Embryonic facial prominence (tissue), 1 donor: ENCODE data around the gene TPK1.

Experiments used
- DNase-seq: peaks from one replicate; pipeline ENCODE4 v3.0.0-alpha.2; 2016; ENCODE audit errors: extremely low spot score

TPK1 gene

DNA sequence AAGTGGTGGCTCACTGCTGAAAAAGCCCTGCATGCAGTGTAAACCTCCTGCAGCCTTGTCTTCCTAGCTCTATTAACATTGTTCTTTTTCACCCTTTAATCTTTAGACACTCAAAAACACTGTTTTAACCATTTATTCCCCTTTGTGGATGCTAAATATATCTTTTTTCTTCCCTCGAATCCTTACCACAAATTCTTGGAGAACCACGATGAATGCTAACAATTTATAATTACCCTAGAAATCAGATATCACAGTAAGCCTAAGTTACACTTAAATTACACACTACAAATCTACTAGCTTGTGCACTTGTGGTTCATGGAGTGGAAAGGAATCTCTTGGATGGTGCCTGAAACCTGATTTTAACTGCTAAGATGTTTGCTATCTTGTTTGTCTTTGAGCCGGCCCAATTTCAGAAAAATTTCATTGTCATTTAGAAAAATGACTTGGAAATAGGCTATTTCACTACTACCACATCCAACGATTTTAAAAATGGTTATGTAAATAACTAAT is 307.3 kb downstream of the TPK1 start:
- no peak for DNase-seq

DNA sequence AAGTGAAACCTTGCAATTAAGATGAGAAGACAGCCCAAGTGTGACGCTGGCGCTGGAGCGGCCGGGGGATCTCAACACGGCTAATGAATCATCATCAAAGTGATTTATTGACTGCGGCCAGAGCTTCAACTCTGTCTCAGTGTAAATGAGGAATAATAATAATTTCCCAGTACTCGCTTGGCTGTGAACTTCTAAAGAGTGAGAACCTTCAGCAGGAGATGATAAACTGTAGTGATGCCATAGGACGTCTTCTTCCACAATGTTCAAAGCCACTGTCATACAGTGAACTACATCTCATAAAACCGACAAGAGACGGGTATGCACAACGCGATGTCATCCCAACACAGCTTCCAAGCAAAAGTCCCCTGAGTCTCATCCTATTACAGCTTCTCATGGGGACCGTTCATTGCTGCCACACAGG is 308.8 kb downstream of the TPK1 start:
- no peak for DNase-seq

DNA sequence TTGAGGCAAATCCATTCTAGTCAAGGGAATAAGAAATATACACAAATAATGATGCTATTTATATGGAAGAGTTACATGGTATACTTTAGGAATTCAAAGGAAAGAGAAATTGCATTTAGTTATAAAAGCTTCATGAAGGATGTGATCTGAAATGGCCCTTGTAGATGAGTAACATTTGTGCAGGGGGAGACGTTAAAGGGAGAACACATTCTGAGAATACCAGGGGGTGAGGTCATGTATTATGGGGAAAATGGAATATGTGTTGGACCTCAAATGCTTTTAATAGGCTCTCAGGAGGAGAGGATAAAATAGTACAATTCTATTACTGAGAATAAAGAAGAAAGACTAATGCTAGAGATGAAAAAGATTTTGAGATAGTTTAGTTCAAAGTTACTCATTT is 309.9 kb downstream of the TPK1 start:
- DNase-seq, result no peak

DNA sequence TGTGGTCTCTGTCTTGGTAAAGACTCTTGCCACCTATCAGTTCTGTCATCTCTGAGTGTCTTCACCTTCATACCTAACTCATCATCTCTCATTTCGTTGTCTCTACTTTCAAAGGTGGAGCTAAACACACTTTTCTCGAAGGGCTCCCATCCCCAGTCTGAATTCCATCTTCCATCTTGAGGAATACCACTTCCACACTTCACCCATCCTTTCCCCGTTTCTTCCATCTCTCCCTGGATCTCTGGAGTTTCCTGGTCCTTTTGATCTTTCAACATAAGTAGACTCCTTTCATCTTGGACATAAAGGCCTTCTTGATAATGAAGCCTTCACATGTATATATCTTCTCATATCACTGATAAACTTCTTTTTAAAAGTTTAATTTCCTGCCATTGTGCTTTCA is 311.6 kb downstream of the TPK1 start:
- no peak for DNase-seq

DNA sequence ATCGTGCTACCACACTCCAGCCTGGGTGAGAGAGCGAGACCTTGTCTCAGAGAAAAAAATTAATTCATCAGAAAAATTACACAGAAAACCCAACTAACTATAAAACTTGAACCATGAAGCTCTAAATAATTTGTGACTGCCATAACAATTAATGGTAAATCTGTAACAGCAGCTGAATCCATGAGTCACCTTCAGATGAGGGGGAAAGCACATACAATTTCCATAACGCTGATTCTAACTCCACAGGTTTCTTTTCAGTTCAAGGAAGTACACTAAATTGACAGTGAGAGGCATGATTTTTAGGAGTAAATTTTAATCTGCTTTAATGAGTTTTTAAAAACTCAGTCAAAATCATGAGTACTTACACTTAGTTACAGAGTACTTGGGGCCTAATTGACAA is 312.2 kb downstream of the TPK1 start:
- no peak for DNase-seq

DNA sequence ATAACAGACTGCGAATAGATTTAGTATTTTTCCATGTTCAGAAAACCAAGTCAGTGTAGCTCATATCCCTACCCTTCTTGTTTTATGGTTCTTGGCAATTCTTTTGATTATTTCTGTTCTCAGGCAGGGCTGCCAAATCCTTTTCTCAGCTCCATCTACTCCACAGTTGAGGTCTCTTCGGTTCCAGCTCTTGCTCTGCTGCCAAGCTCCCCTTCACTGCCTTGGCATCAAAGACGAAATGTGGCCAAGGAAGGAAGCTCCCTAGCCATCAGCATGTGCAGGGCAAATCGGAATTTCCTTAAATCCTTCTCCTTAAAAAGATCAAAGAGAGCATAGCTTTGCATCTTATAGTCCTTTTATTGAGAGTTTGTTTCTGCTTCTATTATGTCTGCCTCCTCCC is 315.9 kb downstream of the TPK1 start:
- no peak for DNase-seq

DNA sequence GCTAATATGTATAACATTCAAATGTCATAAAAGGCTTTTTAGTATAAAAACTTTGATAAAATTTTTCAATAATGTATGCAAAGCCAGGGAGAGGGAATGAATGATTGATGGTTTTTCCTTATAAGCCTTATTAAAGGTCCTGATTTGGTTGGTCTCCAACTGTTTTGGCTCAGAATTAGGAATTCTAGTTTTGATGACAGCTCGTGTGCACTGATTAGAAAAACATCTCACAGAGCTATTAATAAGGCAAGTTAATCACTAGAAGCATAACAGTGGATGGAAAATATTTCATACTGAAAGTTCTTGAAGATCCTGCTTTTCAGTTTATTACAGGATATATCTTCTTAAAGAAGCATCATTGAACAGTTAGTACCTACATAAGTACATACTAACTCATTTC is 317.5 kb downstream of the TPK1 start:
- DNase-seq, result no peak

DNA sequence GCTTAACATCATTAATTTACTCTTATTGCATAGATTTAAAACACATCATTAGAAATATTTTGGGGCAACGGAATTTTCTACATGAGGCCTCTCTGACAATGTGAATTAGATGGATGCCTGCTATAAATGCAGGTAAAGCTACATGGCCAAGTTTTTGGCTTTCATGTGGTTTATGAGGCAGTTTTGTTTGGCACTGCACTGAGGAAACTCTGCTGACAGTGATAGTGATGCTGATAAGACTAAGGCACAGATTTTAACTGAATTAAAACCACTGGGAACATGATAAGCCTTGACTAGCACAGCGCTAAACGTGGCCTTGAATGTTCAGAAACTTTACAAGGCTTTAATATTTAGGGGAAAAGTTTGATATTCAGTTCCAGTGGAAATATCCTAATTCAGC is 318.1 kb downstream of the TPK1 start:
- DNase-seq, result no peak

DNA sequence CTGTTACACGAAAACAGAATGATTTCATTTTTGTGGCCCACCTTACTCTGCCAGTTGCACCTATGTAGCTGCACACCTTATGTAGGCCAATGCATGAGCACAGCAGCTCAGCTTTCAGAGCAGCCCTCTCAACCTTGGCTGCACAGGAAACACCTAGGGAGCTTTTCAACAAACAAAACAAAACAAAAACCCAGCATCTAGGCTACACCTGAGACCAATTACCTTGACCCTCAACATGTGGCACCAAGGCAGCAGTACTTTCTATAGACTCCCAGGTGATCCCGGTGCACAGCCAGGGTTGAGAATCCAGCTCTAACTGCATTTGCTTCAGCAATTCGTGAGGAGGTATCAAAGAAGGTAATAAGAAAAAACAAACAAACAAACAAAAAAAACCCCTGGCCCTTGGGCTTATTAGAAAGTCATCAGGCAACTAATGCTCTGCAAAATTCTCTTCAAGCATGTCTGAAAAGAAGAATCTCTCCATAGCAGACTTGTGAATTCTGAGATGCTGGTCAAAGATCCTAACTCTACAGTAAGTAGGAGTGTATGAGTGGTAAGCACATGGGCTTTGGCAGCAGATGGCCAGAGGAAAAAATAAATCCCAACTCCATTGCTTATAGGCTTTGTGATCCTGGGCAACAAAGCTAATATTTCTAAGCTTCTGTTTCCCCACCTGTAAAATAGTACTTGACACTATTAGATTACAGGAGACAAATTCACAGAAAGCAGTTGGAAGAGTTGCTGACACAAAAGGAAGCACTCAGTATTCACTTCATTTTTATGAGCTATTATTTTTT is 318.9 kb downstream of the TPK1 start:
- DNase-seq, result no peak

DNA sequence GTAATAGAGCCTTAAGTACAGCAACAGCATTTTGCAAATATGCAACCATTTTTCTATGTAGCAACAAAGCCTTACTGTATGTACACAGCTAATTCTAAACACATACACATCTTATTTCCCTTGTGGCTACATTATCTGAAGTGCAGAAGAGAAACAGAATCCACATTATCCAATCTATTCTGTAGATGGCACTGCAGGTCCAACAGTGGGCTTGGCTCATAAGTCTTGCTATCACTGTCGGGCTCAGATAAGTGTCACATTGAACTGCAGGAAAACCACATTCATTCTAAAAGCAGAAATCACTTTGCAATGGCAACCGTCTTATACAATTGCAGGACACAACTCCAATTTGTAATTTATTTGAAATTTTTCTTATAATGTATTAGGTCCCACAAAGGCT is 322.5 kb downstream of the TPK1 start:
- no peak for DNase-seq

DNA sequence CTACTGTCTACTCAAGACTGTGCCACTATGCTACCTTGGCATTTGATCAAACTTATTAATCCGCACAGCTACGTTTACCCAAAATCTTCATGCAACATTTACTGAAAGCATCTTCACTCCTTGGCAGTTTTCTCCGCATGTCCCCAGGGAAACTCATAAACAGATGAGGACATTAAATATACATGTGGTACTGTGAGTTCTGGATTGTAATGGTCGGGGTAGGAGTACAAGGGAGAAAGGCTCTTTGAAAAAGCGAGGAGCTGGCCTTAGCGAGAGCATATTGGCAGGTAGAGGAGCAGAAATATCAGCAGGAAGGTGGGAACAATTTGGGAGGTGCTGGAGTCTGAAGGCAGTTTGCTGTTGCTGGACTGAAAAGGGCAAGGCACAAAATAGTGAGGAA is 325.2 kb downstream of the TPK1 start:
- DNase-seq, result no peak

DNA sequence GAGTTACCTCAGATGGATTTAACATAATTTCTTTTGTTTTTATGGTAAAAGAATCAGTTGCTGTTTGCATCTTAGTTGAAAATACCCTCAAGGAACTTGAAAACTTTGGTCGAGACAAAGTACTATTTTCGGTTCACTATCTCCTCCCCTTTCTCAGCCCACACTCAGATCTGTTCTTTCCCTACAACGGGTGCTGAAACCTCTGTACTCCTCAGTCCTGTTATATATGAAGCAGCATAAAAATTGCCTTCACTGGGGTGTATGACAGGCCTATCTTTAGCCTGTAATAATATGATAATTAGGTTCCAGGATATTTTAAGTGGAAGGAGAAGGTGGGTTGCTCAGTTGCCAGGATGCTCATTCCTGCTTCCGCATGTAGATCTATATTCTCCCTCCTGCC is 327.2 kb downstream of the TPK1 start:
- no peak for DNase-seq

DNA sequence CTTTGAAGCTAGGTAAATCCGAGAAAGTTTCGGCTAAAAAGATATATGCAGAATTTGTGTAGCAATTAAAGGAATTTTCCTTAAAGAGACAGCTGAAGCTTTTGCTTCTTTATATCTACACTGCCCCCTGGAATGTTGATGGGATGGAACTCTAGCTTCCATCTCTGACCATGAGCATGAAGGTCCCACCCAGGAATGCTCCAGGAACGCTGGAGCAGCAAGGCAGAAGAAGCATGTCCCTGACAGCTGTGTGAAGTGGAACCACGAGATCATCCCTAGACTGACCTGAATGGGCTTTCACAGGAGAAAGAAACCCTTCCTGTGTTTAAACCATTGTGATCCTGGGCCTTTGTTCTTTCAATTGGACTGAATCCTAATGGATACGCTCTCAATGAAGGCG is 332.6 kb downstream of the TPK1 start:
- no peak for DNase-seq

DNA sequence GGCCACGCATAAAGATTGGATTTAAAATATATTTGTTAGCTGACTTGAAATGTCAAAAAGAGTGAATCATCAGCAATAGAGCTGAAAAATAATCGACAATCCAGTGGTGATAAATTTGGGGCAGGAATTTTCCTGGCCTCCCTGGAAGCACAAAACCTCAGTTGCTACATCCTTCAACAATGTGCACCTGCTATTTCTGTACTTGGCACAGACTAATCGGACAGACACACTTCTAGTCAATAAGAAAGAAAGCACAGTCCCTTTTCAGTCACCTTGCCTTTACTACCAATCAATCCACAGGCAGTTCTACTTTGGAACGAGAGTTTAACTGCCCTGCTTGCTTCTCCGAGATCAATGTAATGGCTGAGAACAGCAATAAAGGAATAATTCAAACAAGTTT is 335.6 kb downstream of the TPK1 start:
- no peak for DNase-seq

DNA sequence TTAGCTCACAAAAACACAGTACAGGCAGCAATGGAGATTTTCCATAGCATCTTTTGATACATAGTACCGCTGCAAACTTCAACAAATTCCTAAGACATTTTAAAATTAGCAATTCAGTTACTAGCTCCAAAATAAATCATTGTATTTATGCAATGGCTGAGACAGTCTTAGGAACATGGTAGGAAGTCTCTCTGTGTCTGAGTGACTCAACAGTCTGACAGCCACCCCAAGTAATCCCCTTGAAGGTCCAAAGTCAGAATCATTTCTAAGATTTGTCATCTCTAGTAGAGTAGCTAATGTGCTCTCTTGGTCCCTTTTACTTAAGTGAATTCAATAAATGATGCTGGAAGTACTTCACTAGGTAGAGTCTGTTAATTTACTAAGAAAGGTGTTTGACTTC is 338.6 kb downstream of the TPK1 start:
- no peak for DNase-seq

DNA sequence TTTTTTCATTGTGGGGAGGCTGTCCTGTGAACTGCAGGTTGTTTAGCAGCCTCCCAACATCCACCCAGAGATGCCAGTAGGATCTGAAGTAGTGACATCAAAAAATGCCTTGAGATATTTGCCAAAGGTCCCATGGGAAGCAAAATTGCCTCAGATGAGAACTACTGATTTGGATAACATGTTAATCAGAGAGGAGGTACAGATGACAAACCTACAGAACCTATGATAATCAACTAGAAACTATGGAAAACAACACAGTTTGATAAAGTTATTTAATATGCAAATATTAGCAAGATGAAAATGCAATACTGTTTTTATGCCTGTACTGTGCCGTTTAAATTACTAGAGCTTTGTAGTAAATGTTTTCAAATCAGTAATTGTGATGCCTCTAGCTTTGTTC is 341.5 kb downstream of the TPK1 start:
- no peak for DNase-seq

DNA sequence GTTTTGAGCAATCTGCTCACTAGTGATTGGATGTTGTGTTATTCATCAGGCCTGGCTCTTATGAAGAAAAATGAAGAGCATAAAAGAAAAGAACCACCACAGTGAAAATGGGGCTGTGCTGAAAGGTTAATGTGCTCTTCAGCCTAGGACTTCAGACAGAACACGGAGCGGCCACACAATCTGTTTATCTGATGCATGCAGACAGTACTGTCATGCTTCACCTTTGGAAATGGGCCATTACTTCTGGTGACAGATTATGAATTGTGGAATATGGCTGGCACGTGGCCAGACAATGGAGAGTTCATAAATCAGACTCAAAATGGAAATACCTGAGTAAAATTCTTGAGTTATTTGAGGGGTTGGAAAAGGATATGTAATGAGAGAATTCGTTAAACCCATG is 346.3 kb downstream of the TPK1 start:
- DNase-seq, result no peak

DNA sequence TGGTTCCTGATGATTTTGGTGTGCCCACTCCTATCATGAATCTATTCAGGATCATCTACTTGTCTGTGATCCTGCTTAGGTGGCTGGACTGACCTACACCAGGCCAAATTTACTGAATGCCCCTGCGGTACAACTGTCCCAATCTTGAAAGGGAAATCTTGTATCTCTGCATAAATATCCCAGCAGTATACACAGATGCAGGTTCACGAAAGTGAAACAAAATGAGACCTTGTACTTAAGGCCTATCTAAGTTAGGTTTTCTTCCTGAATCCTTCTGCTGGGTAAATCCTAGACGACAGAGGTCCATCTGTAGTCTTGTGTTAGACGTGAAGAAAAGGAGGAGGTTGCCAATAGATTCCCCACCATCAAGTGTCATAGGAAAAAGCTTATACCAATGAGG is 346.9 kb downstream of the TPK1 start:
- DNase-seq, result no peak

DNA sequence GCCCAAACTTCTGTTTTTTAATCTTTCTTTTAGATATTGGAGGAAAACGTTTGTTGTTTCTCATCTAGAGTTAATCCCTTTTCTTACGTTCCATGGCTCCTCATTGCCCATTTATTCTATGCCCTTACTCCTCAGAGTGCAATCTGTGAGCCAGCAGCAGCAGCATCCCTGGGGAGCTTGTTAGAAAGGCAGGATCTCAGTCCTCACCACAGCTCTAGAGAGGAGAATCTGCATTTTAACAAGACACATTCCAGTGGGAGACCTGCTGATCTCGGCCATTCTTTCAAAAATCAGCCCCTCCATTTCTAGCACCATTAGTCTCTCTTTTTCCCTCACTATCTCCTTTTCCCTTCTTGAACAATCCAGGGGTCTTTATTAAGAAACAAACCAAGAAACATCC is 348.0 kb downstream of the TPK1 start:
- DNase-seq, result no peak

DNA sequence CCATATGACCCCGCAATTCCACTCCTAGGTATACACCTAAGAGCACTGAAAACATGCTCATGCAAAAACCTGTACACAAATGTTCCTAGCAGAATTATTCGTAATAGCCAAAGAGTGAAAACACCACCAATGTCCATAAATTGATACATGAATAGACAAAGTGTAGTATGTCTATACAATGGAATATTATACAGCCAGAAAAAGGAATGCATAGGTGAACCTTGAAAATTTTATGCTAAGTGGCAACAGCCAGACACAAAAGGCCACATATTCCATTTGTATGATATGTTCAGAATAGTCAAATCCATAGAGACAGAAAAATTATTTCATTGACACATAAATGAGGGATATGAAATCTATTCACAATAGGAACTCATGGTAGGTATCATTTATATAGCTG is 351.4 kb downstream of the TPK1 start:
- DNase-seq, result no peak

DNA sequence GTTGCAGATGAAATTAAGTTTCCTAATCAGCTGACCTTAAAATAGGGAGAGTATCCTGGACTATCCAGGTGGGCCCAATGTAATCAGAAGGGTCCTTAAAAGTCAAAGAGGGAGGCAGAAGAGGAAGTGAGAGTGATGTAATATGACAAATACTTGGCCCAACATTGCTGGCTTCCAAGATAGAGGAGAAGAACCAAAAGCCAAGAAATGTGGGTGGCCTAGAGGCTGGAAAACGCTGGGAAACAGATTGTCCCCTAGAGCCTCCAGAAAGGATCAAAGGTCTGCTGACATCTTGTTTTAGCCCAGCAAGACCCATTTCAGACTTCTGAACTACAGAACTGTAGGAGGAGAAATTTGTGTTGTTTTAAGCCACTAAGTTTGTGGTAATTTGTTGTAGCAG is 352.7 kb downstream of the TPK1 start:
- no peak for DNase-seq

DNA sequence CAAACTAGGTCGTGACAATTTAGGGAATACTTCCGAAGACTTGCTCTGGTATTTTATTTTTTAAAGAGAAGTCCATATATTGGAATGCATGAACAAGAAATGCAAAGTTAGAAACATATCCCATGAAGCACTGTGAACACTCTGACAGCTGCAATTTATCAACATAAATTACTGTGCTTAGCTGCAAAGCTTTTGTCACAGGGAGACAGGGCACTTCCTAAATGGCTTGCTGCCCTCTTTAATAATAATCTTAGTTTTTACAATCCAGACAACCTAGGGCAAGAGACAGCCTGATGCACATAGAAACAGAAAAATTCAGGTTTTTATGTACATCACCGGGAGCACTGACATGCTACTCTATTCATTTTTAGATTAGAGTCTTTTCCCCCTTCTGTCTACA is 354.0 kb downstream of the TPK1 start:
- no peak for DNase-seq

DNA sequence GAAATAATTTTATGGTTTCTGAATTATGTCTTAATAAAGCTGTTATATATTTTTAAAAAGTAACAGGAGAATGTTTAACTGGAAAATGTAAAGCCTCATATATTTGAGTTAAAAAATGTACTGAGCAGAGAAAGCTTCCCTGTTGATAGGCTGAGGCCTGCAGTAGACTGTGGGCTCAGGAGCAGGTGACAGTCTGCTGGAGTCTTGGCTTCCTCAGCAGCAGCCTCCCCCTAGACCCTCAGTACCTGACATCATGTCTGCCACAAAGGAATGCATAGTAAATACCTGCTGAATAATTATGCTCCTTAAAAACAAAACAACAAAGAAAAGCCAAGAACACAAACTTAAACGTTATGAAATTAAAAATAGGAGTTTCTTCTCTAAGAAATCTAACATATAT is 358.5 kb downstream of the TPK1 start:
- DNase-seq, result no peak
